ENCODE results near the gene COX15.
A peak's percentile ranks its signal among the peaks of the same experiment; 100 is the strongest.
"Not testable (repeated sequence)": the region's sequence is repeated elsewhere in the genome, so short reads cannot be mapped to it uniquely, and the experiment has no call there.

COX15 gene

GRCh38 chr10:99743841-99744240, 11.9 kb upstream of the COX15 start:
- intact Hi-C loops (cut with DNase I) = no loop called here

GRCh38 chr10:99742701-99743100, 10.8 kb upstream of the COX15 start:
- intact Hi-C loops (cut with DNase I) = no loop called here
- peak in 1 of 42 donors; percentile 10 for DNase-seq

More at GRCh38 chr10:99743841-99744240, 11.9 kb upstream of the COX15 start:
- DNase-seq = peak in 12 of 42 donors; percentile 8 to 62 (median 28)

DNA sequence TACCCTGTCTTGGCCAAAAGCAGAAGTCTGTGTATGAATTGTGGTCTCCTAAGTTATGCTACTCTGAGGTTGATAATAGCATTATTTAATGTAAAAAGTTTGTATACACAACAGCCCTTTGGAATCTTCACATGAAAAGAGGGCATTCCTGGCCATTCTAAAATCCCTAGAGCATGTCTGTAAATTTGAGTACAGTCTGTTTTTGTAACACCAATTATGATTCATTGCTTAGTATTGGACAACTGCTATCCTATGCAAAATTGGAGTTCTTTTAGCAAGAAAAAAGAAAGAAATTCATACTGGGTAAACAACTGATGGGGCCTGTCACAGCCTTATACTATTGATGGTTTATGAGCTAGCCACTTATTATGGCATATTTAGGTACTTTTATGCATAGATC, 10.3 kb upstream of the COX15 start:
- DNase-seq = no peak
- intact Hi-C loops (cut with DNase I) = no loop called here

- no peak for DNase-seq
- intact Hi-C loops (cut with DNase I) = no loop called here
Measured at GRCh38 chr10:99740933-99741559, 9.1 kb upstream of the COX15 start.

DNA sequence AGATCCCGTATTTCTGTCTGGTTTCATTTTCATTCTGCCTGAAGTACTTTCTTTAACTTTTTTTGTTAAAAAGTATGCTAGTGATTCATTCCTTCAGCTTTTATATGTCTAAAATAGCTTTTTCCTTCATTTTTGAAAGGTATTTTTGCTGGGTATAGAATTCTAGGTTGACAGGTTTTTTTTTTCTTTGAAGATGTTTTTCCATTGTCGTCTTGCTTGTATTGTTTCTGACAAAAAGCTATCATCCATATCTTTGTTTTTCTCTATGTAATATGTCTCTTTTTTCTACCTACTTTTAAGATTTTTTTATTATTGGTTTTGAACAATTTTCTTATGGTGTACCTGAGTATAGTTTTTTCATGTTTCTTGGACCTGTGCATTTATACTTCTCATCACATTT, 8.3 kb upstream of the COX15 start:
- DNase-seq = no peak
- intact Hi-C loops (cut with DNase I) = no loop called here

DNA sequence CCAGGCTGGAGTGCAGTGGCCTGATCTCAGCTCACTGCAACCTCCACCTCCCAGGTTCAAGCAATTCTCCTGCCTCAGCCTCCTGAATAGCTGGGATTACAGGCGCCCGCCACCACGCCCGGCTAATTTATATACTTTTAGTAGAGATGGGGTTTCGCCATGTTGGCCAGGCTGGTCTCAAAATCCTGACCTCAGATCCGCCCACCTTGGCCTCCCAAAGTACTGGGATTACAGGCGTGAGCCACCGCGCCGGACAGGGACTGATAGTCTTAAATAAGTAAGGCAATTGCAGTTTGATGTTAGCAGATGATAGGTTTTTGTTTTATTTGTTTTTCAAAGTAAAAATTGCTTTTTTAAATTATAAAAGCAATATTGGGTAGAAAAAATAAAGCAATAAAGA, 2.2 kb upstream of the COX15 start:
- DNase-seq = not testable (repeated sequence)
- intact Hi-C loops (cut with DNase I) = loop anchor here (5.0 kb wide), 1 partner anchor 112 kb away; the partner anchor contains the start of gene SLC25A28

- DNase-seq = peak in 32 of 42 donors; percentile 10 to 79 (median 37)
- intact Hi-C loops (cut with DNase I) = loop anchor here (5.0 kb wide), 1 partner anchor 111 kb away; the partner anchor contains the start of gene SLC25A28
Measured at GRCh38 chr10:99733366-99733765, 1.4 kb upstream of the COX15 start.

DNA sequence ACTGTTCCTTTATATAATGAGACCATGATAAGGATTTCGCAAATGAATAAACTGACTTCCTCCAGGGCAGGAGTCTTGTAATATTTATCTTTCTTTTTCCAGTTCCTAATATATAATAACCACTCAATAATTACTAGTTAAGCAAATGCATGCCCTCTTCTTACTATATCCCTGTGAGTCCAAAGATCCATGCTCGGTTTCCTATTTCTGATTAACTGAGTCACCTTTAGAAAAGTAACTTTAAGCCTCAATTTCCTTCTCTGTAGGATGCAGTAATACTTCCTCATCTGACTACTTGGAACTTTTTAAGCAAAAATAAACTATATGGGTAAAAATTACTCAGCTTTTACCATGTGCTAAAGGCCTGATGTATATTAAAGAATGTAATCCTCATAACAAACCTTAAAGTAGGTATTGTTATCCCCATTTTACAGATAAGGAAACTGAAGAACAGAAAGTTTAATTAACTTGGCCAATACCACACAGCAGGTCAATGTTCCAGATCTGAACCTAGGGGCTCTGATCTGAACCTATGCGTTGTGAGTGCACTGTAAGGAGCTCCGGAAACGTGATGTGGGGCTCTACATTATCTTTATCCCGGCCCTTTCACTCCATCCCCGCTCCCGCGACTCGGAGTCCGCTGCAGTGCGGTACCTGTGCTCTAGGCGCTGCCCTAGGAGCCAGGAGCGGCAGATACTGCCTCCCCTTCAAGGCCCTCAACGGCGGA, 458 bp downstream of the COX15 start:
- intact Hi-C loops (cut with DNase I) = loop anchor here (5.0 kb wide), 1 partner anchor 109 kb away; the partner anchor contains the start of gene SLC25A28
- no peak for DNase-seq

DNA sequence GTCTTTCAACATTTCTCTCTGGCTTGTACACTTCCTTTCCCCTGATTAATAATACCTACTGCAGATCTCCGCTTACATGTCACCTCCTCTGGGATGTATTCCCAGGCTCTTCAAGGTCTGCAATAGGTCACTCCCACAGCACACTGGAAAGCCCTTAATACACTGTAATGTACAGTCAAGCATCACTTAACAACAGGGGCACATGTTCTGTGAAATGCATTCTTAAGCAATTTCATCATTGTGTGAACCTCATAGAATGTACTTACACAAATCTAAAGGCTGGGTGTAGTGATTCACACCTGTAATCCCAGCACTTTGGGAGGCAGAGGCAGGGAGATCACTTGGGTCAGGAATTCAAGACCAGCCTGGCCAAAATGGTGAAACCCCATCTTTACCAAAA, 1.9 kb downstream of the COX15 start:
- no peak for DNase-seq
- intact Hi-C loops (cut with DNase I) = loop anchor here (5.0 kb wide), 1 partner anchor 108 kb away; the partner anchor contains the start of gene SLC25A28

DNA sequence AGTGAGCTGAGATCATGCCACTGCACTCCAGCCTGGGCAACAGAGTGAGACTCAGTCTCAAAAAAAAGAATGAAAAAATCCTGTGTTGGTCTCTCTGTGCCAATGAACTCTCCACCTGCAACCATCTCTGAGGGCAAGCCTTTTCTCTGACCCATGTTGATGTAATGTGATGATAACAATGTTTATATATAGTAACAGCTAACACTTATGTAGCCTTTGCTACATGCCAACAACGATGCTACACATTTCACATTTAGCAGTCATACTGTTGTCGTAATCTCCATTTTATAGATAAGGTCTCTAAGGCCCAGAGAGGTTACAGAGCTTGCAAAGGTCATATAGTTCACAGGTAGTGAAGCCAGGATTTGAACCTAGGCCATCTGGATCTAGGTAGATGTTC, 11.5 kb downstream of the COX15 start:
- intact Hi-C loops (cut with DNase I) = no loop called here
- no peak for DNase-seq

DNA sequence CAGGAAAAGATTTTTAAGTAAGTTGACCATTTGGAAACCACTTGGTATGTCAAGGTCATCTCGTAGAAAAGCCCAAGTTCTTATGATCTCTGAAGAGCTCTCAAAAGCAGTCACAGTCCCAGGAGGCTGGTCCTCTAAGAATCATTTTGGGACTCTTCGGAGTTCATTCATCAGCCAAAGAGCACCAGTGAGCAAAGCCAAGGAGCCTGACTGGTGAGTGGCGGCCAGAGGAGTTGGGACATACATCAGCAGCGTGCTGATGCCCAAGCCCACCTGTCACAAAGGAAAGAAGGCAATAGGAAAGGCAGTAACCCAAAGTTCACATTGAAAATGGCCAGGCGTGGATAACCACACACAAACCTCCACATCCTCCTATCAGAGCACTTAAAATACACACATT, 17.5 kb downstream of the COX15 start:
- DNase-seq = no peak
- intact Hi-C loops (cut with DNase I) = loop anchor here (10.0 kb wide), 1 partner anchor 280 kb away; the partner anchor contains the start of gene GOT1

GRCh38 chr10:99711129-99711719, 20.7 kb downstream of the COX15 start:
- intact Hi-C loops (cut with DNase I) = loop anchor here (10.0 kb wide), 1 partner anchor 276 kb away; the partner anchor contains the start of gene GOT1
- peak in 20 of 42 donors; percentile 4 to 63 (median 40) for DNase-seq

GRCh38 chr10:99709480-99710229, 22.3 kb downstream of the COX15 start:
- intact Hi-C loops (cut with DNase I) = loop anchor here (10.0 kb wide), 1 partner anchor 275 kb away; the partner anchor contains the start of gene GOT1
- no peak for DNase-seq

GRCh38 chr10:99708428-99709012, 23.4 kb downstream of the COX15 start:
- intact Hi-C loops (cut with DNase I) = no loop called here

GRCh38 chr10:99700649-99701048, 31.3 kb downstream of the COX15 start:
- intact Hi-C loops (cut with DNase I) = no loop called here

More at GRCh38 chr10:99708428-99709012, 23.4 kb downstream of the COX15 start:
- no peak for DNase-seq

GRCh38 chr10:99698504-99699080, 33.3 kb downstream of the COX15 start:
- DNase-seq = no peak
- intact Hi-C loops (cut with DNase I) = no loop called here

More at GRCh38 chr10:99700649-99701048, 31.3 kb downstream of the COX15 start:
- DNase-seq = no peak

GRCh38 chr10:99695761-99696160, 36.2 kb downstream of the COX15 start:
- intact Hi-C loops (cut with DNase I) = no loop called here

GRCh38 chr10:99693933-99694583, 37.9 kb downstream of the COX15 start:
- intact Hi-C loops (cut with DNase I) = no loop called here
- DNase-seq = no peak

More at GRCh38 chr10:99695761-99696160, 36.2 kb downstream of the COX15 start:
- DNase-seq = no peak
